K562 (cell line): ENCODE data around the gene NME2. TPM values are rescaled to one million over a fixed set of nuclear protein-coding genes. Genes with fewer than 3 reads are reported as not detected.
A peak's percentile ranks its signal among the peaks of the same experiment; 100 is the strongest.
"Not testable (repeated sequence)": the region's sequence is repeated elsewhere in the genome, so short reads cannot be mapped to it uniquely, and the experiment has no call there.

Experiments used
- ATAC-seq: fragments of 200-7000 bp; cut with Tn5 transposase; 3 replicates; pipeline ENCODE4 v1.9.1; 2020; ENCODE audit warnings: moderate library complexity
- BruUV-seq: library from RNA; stranded (reverse); fragments of 400-500 nt; replicated peaks from 2 replicates; lab custom pipeline; 2021; lab: Mats Ljungman, UMichigan
- CTCF ChIA-PET: fragments of 300-600 bp; formaldehyde crosslinking; extraction: SDS; loops from one replicate; lab custom pipeline; 2021; ENCODE audit warnings: low intra/inter-chr PET ratio; lab: Yijun Ruan, JAX
- POLR2A ChIA-PET: fragments of 300-600, 350-650 bp; sonication (Branson Sonifier 250); formaldehyde crosslinking; extraction: SDS; loops from one replicate; lab custom pipeline; 2021; ENCODE audit warnings: antibody characterized with exemption, inconsistent platforms; lab: Yijun Ruan, JAX
- DNase-seq, 4 experiments: peaks; one replicate each; pipeline versions ENCODE4 v3.0.0 to v3.0.0-alpha.2; 2011 to 2018; ENCODE audit warnings: low spot score in 3 of 4, mixed read lengths in 3 of 4; ENCODE audit errors: extremely low read depth in 1 of 4
- FAIRE-seq: peaks from 2 replicates; lab custom pipeline; 2011; peaks lifted over from hg19 to GRCh38; lab: Jason Lieb, UNC
- H2AFZ ChIP-seq: 2 replicates; pipeline ENCODE4 v1.6.0; 2011; ENCODE audit warnings: low read depth, low read length, control low read depth, inconsistent platforms
- H3K27ac ChIP-seq: fragments of 200-600 bp; 3 replicates; pipeline ENCODE4 v1.8.0; 2011; ENCODE audit warnings: low read depth, mild to moderate bottlenecking, control low read depth, inconsistent platforms, low read length, moderate library complexity, mixed read lengths; ENCODE audit errors: extremely low read depth
- H3K27me3 ChIP-seq, 2 experiments: fragments of 300-600 bp in 1 of 2; 2 replicates in 1 of 2; 3 replicates in 1 of 2; pipeline versions ENCODE4 v1.6.0 to v1.8.0; 2011; ENCODE audit warnings: inconsistent platforms in 2 of 2, low read length in 2 of 2, mild to moderate bottlenecking in 1 of 2, mixed read lengths in 1 of 2, moderate library complexity in 1 of 2; ENCODE audit not compliant: control insufficient read depth in 2 of 2, insufficient read depth in 2 of 2
- H3K36me3 ChIP-seq: fragments of 300-600 bp; 3 replicates; pipeline ENCODE4 v1.8.0; 2011; ENCODE audit warnings: mild to moderate bottlenecking, low read length, inconsistent platforms; ENCODE audit not compliant: control insufficient read depth, insufficient read depth
- H3K4me1 ChIP-seq, 2 experiments: fragments of 200-600 bp in 1 of 2; replicated peaks in 1 of 2; 2 replicates in 1 of 2; 3 replicates in 1 of 2; pipeline versions ENCODE4 v1.5.1 to v1.8.0; 2011; ENCODE audit warnings: inconsistent platforms in 2 of 2, low read length in 2 of 2, mild to moderate bottlenecking in 1 of 2, mixed read lengths in 1 of 2, moderate library complexity in 1 of 2; ENCODE audit not compliant: control insufficient read depth in 2 of 2, insufficient read depth in 2 of 2
- H3K4me2 ChIP-seq: 2 replicates; pipeline ENCODE4 v1.6.1; 2011; ENCODE audit warnings: low read length, control low read depth, inconsistent platforms, mixed read lengths; ENCODE audit not compliant: insufficient read depth
- H3K4me3 ChIP-seq: fragments of 200-600 bp; sonication (generic), shearing (Covaris generic); 2 replicates; pipeline ENCODE4 v1.5.1; 2016; ENCODE audit warnings: control low read depth, inconsistent platforms
- H3K79me2 ChIP-seq: fragments of 200-600 bp; 3 replicates; pipeline ENCODE4 v1.8.0; 2011; ENCODE audit warnings: low read length, inconsistent platforms; ENCODE audit not compliant: control insufficient read depth, insufficient read depth
- H3K9ac ChIP-seq, 2 experiments: 2 replicates each; pipeline versions ENCODE4 v1.6.0 to v1.6.1; 2011; ENCODE audit warnings: low read depth in 2 of 2, low read length in 2 of 2, control low read depth in 1 of 2, inconsistent platforms in 1 of 2, mild to moderate bottlenecking in 1 of 2, mixed read lengths in 1 of 2; ENCODE audit not compliant: insufficient read depth in 1 of 2
- H3K9me1 ChIP-seq: one replicate; pipeline ENCODE4 v1.6.0; 2011; ENCODE audit warnings: inconsistent platforms, mild to moderate bottlenecking, low read length, moderate library complexity; ENCODE audit not compliant: control insufficient read depth, insufficient read depth
- H3K9me3 ChIP-seq: replicated peaks from 2 replicates; pipeline ENCODE4 v1.5.1; 2011; ENCODE audit warnings: low read depth, low read length, inconsistent platforms; ENCODE audit not compliant: control insufficient read depth, insufficient read depth
- H4K20me1 ChIP-seq: replicated peaks from 2 replicates; pipeline ENCODE4 v1.6.1; 2011; ENCODE audit warnings: low read length, inconsistent platforms, mixed read lengths; ENCODE audit not compliant: control insufficient read depth, insufficient read depth
- CC2D1A ChIP-seq: fragments of 450-650 bp; IDR thresholded peaks from 2 replicates; pipeline ENCODE4 v1.6.1; 2017; ENCODE audit warnings: mild to moderate bottlenecking
- HMBOX1 ChIP-seq: sonication (generic); IDR thresholded peaks from 2 replicates; pipeline ENCODE4 v1.6.1; 2016
- POLR2A ChIP-seq: fragments of 450-650 bp; conservative IDR thresholded peaks from 2 replicates; pipeline ENCODE4 v1.6.1; 2016
- POLR2B ChIP-seq: fragments of 450-650 bp; IDR thresholded peaks from 2 replicates; pipeline ENCODE4 v1.6.1; 2018; ENCODE audit warnings: low read depth; ENCODE audit not compliant: partially characterized antibody
- SUPT5H ChIP-seq: fragments of 450-650 bp; IDR thresholded peaks from 2 replicates; pipeline ENCODE4 v1.6.1; 2016
- TBL1XR1 ChIP-seq, 2 experiments: IDR thresholded peaks; 2 replicates each; pipeline ENCODE4 v1.6.1; 2012; ENCODE audit warnings: improper control_type of control experiment in 2 of 2, low read length in 2 of 2, mild to moderate bottlenecking in 1 of 2
- TCF7 ChIP-seq: sonication (generic); IDR thresholded peaks from 2 replicates; pipeline ENCODE4 v1.6.1; 2016; ENCODE audit warnings: antibody characterized with exemption, borderline replicate concordance
- TEAD1 ChIP-seq, 2 experiments: fragments of 450-650 bp in 1 of 2; sonication (generic) in 1 of 2; formaldehyde crosslinking; IDR thresholded peaks; 2 replicates each; pipeline versions ENCODE4 v1.4.0 to v1.8.0; 2020 to 2022; ENCODE audit warnings: mild to moderate bottlenecking in 2 of 2, missing genetic modification reagents in 1 of 2
- ZBTB8A ChIP-seq: fragments of 450-650 bp; IDR thresholded peaks from 2 replicates; pipeline ENCODE4 v1.6.1; 2018; ENCODE audit warnings: mild to moderate bottlenecking, moderate library complexity; ENCODE audit not compliant: partially characterized antibody
- ZNF274 ChIP-seq: IDR thresholded peaks from 2 replicates; pipeline ENCODE4 v1.6.1; 2011; ENCODE audit warnings: low read depth, mild to moderate bottlenecking, low read length, moderate library complexity, borderline replicate concordance
- ZNF644 ChIP-seq: fragments of 200-800 bp; sonication (Bioruptor generic); IDR thresholded peaks from 2 replicates; pipeline ENCODE4 v1.6.1; 2016; ENCODE audit warnings: low read depth, missing genetic modification characterization, missing compliant biosample characterization
- WGBS: fragments of 100-300 bp; shearing (Covaris generic); methylation state at CpG from one replicate; pipeline ENCODE4 v1.1.6; 2016; ENCODE audit warnings: low coverage, mixed read lengths; ENCODE audit not compliant: insufficient coverage; ENCODE audit errors: missing lambda C conversion rate; 5-methylcytosine and 5-hydroxymethylcytosine counted together
- in situ Hi-C: fragments of 300-500 bp; cut with MboI; formaldehyde crosslinking; loops from 4 replicates; pipeline ENCODE4 v1.15.0; 2018; ENCODE audit warnings: inconsistent platforms, mixed read lengths
- intact Hi-C: fragments of 100-400 bp; cut with micrococcal nuclease; formaldehyde crosslinking; loops from 2 replicates; pipeline ENCODE4 v1.14.2; 2022
- polyA plus RNA-seq, 8 experiments: library from polyadenylated mRNA; depleted of rRNA in 4 of 8; stranded (reverse) in 5 of 8; unstranded in 3 of 8; fragments of >200 nt; fragmentation: Nextera tagmentation in 2 of 8; fragmentation: Illumina TruSeq in 1 of 8; extraction: Ambion mirVana in 2 of 8; extraction: Trizol in 1 of 8; gene quantifications; 2 replicates each; pipeline versions ENCODE4 v1.2.1 to v1.2.3, GENCODE V29; 2011 to 2014; ENCODE audit warnings: inconsistent platforms in 1 of 8, missing spikeins in 1 of 8
- total RNA-seq, 7 experiments: library from RNA; depleted of rRNA in 6 of 7; stranded (reverse); fragments of >200 nt in 6 of 7; fragmentation: Illumina TruSeq in 2 of 7; extraction: Trizol in 2 of 7; gene quantifications; 2 replicates each; pipeline versions ENCODE4 v1.2.1 to v1.2.3, GENCODE V29; 2011 to 2021; ENCODE audit warnings: low replicate concordance in 1 of 7

The NME2 gene
- total and polyA plus RNA-seq, 9 of the 15 experiments (the other 6 are each of a cell fraction or from before 2014, with no cell fraction given), result 684 to 1,202 (median 924) TPM

GRCh38 chr17:51172030-51172429, 5.8 kb downstream of the NME2 start:
- H3K9me3 ChIP-seq, H3K4me2 ChIP-seq, H2AFZ ChIP-seq, FAIRE-seq, H3K27ac ChIP-seq, DNase-seq, intact Hi-C loops, H3K4me3 ChIP-seq, H4K20me1 ChIP-seq, H3K9ac ChIP-seq, in situ Hi-C loops, ATAC-seq, H3K9me1 ChIP-seq, BruUV-seq, CTCF ChIA-PET, H3K27me3 ChIP-seq: not testable (repeated sequence)
- Histone ChIP-seq H3K4me1 (peaks cover 6 to 15% of the 10 kb centered on the region in 2 experiments; a peak in 4 of 5 replicates), H3K79me2 (peaks cover 25% of the 10 kb centered on the region), H3K36me3 (peaks cover 66% of the 10 kb centered on the region)
- WGBS, result 95% methylated on average over 9 of the region's 9 CpGs
- TF ChIP-seq SUPT5H, result peak; percentile 52; the same call in 1 of the 2 replicates
- TF ChIP-seq POLR2B, result peak; percentile 41
- 0 out of 2 replicates have a peak, but pooled peaks have one; percentile 45 for TF ChIP-seq POLR2A
- POLR2A ChIA-PET, result interaction anchor here (1.2 kb wide), 1 partner anchor 10 kb away, joined by 4 read pairs; no protein-coding TSS in a partner anchor

- WGBS, result 83% methylated on average over 5 of the region's 5 CpGs
- Histone ChIP-seq H3K4me1 (no peaks in the 10 kb centered on the region), H3K4me3 (no peak overlapping the region), H3K9me1 (no peaks in the 10 kb centered on the region), H3K9me3 (no peaks in the 10 kb centered on the region), H3K27ac (no peak overlapping the region), H3K4me2 (no peak overlapping the region), H3K9ac (no peak overlapping the region), H3K36me3 (peaks cover 63% of the 10 kb centered on the region; the same call in 2 of the 3 replicates), H3K27me3 (no peaks in the 10 kb centered on the region), H3K79me2 (no peaks in the 10 kb centered on the region), H2AFZ (no peak overlapping the region), H4K20me1 (no peaks in the 10 kb centered on the region)
- POLR2A ChIA-PET, result interaction anchor here (0.6 to 1.5 kb wide), 4 partner anchors 9 to 75 kb away, joined by 3 read pairs; no protein-coding TSS in a partner anchor
- in situ Hi-C loops (no loop called here), intact Hi-C loops (no loop called here)
- no TSS peak for BruUV-seq
- TF ChIP-seq ZNF644 (tag), result no peak
- no peak for TF ChIP-seq TBL1XR1 (IDR thresholded peaks at IDR 0.05; ENCODE audit: low read length in 2 of 2)
- no peak for TF ChIP-seq TEAD1 (CRISPR knock-in tag; IDR thresholded peaks at IDR 0.05)
- no peak for TF ChIP-seq TCF7
- TF ChIP-seq ZBTB8A, result no peak
- TF ChIP-seq HMBOX1, result no peak
- TF ChIP-seq CC2D1A, result no peak
- TF ChIP-seq ZNF274, result no peak
- CTCF ChIA-PET, result no interaction called here
- ATAC-seq (no peak), FAIRE-seq (no peak), DNase-seq (no peak)
These were observed 14.3 kb downstream of the NME2 start for GRCh38 chr17:51180486-51180885.
